Body of pancreas (tissue), 4 donors: ENCODE results near the gene SNX18. TPM values are rescaled to one million over a fixed set of nuclear protein-coding genes. Genes with fewer than 3 reads are reported as not detected.
A peak's percentile ranks its signal among the peaks of the same experiment; 100 is the strongest.
"Not testable (repeated sequence)": the region's sequence is repeated elsewhere in the genome, so short reads cannot be mapped to it uniquely, and the experiment has no call there.

Experiments used
- ATAC-seq: fragments of 150-250 bp; one replicate; pipeline ENCODE4 v1.9.1; 2016
- DNase-seq, 4 donors: peaks; one replicate each; pipeline ENCODE4 v3.0.0-alpha.2; 2019
- H3K27ac ChIP-seq, 4 donors: fragments of 200-600 bp; sonication (generic); 1 replicate in 3 of 4; 2 replicates in 1 of 4; pipeline versions ENCODE4 v1.5.1 to v1.6.1; 2016 to 2019; ENCODE audit warnings: mild to moderate bottlenecking in 1 of 4, mixed read lengths in 1 of 4, moderate library complexity in 1 of 4
- H3K27me3 ChIP-seq, 2 donors: fragments of 200-600 bp; sonication (generic); one replicate each; pipeline ENCODE4 v1.6.0; 2016; ENCODE audit warnings: mild to moderate bottlenecking in 1 of 2
- H3K36me3 ChIP-seq, 2 donors: fragments of 200-600 bp; sonication (generic); replicated peaks in 1 of 2; 2 replicates each; pipeline ENCODE4 v1.5.1; 2016; ENCODE audit warnings: low read depth in 2 of 2; ENCODE audit not compliant: insufficient read depth in 1 of 2
- H3K4me1 ChIP-seq: fragments of 200-600 bp; sonication (generic); one replicate; pipeline ENCODE4 v1.6.0; 2016
- H3K4me3 ChIP-seq, 2 donors: fragments of 200-600 bp; sonication (generic); 1 replicate in 1 of 2; 2 replicates in 1 of 2; pipeline ENCODE4 v1.5.1; 2016 to 2019
- H3K9me3 ChIP-seq, 3 donors: fragments of 200-600 bp; sonication (generic); 1 replicate in 2 of 3; 2 replicates in 1 of 3; pipeline ENCODE4 v1.5.1; 2016
- POLR2A ChIP-seq, 3 donors: fragments of 450-650 bp; IDR thresholded peaks; one replicate each; pipeline ENCODE4 v1.6.1; 2016; ENCODE audit warnings: antibody characterized with exemption in 3 of 3, mild to moderate bottlenecking in 2 of 3
- WGBS, 2 donors: methylation state at CpG; one replicate each; pipeline ENCODE4 v1.1.5; 2017; 5-methylcytosine and 5-hydroxymethylcytosine counted together
- intact Hi-C: fragments of 100-400 bp; cut with DNase I; formaldehyde crosslinking; loops from one replicate; pipeline ENCODE4 v1.15.1; 2023
- total RNA-seq, 2 donors: library from RNA; depleted of rRNA; stranded (reverse); fragments of >200 nt; gene quantifications; one replicate each; pipeline ENCODE4 v1.1.0, GENCODE V29; 2016
- TF ChIP-seq, protein P1 (sequence below), 7 experiments: fragments of 450-650 bp in 4 of 7; fragments of 200-600 bp in 3 of 7; sonication (generic) in 3 of 7; IDR thresholded peaks; one replicate each; pipeline ENCODE4 v1.5.1; 2016 to 2019; ENCODE audit warnings: antibody characterized with exemption in 7 of 7

Gene SNX18
- total RNA-seq, 2 donors from 2014 or later: 22.4 to 24.4 TPM

- H3K36me3 ChIP-seq: no peaks in the 10 kb centered on the region
- DNase-seq (peak in 3 of 4 donors; percentile 33 to 45 (median 43)), ATAC-seq (peak; percentile 65)
- H3K4me3 ChIP-seq: no peak overlapping the region
- peak overlapping the region in 3 of 4 donors; percentile 64 to 78 (median 68) for H3K27ac ChIP-seq
- peaks cover 55% of the 10 kb centered on the region for H3K4me1 ChIP-seq
- WGBS, 2 donors: 32 to 40% methylated on average over 10 of the region's 10 CpGs
- intact Hi-C loops: no loop called here
- H3K27me3 ChIP-seq: no peaks in the 10 kb centered on the region
- TF ChIP-seq, protein P1, sequence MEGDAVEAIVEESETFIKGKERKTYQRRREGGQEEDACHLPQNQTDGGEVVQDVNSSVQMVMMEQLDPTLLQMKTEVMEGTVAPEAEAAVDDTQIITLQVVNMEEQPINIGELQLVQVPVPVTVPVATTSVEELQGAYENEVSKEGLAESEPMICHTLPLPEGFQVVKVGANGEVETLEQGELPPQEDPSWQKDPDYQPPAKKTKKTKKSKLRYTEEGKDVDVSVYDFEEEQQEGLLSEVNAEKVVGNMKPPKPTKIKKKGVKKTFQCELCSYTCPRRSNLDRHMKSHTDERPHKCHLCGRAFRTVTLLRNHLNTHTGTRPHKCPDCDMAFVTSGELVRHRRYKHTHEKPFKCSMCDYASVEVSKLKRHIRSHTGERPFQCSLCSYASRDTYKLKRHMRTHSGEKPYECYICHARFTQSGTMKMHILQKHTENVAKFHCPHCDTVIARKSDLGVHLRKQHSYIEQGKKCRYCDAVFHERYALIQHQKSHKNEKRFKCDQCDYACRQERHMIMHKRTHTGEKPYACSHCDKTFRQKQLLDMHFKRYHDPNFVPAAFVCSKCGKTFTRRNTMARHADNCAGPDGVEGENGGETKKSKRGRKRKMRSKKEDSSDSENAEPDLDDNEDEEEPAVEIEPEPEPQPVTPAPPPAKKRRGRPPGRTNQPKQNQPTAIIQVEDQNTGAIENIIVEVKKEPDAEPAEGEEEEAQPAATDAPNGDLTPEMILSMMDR (IDR thresholded peaks at IDR 0.05): no peak
- no peak for TF ChIP-seq POLR2A (IDR thresholded peaks at IDR 0.05)
- H3K9me3 ChIP-seq: no peaks in the 10 kb centered on the region
Measured at GRCh38 chr5:54533541-54534190, 16.1 kb downstream of the SNX18 start.

DNA sequence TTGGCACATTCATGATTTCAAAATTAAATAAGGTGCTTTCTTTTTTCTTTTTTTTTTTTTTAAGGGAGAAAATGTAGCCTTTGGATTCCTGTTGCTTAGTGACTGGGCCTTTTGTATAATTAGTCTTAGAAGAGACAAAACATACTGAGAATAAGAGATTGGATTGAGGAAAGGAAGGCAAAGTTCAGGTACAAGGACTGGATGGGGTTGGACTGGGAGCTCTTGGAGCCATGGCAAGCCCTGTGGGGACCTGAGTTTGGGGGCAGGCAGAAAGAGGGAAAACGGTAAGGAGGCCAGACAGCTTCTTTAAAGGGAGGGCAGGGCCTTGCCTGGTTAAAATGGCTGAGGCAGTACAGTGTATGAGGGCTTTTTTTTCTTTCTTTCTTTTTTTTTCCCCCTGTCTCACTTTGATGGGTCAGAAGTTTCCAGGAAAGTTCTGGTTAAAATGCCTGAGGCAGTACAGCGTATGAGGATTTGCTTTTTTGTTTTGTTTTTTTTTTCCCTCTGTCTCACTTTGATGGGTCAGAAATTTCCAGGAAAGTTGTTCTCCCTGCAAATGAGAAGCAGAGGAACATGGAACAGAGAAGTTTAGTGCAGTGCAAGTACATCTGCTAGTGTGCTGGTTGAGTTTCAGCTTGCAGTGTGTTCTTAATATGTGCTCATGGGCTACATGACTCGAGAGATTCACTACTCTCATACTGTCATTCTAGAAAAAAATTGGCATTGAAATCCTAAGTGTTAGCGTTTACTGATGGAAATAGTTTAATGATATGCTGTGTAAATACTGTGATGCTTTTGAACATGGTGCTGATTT is 16.8 kb downstream of the SNX18 start:
- ATAC-seq (peak; percentile 12), DNase-seq (no peak)
- TF ChIP-seq, protein P1 (IDR thresholded peaks at IDR 0.05): no peak
- TF ChIP-seq POLR2A (IDR thresholded peaks at IDR 0.05): no peak
- no peak overlapping the region for H3K4me3 ChIP-seq
- H3K27me3 ChIP-seq: no peaks in the 10 kb centered on the region
- WGBS, 2 donors: 26 to 42% methylated on average over 4 of the region's 4 CpGs
- H3K36me3 ChIP-seq: no peaks in the 10 kb centered on the region
- no peaks in the 10 kb centered on the region for H3K9me3 ChIP-seq
- H3K27ac ChIP-seq: peak overlapping the region in 3 of 4 donors; percentile 64 to 78 (median 68)
- intact Hi-C loops: no loop called here
- peaks cover 49% of the 10 kb centered on the region for H3K4me1 ChIP-seq

- Histone ChIP-seq H3K4me1 (peaks cover 42% of the 10 kb centered on the region), H3K27ac (peak overlapping the region in 3 of 4 donors; percentile 5 to 78 (median 50)), H3K36me3 (no peaks in the 10 kb centered on the region), H3K27me3 (no peaks in the 10 kb centered on the region), H3K4me3 (no peak overlapping the region), H3K9me3 (no peaks in the 10 kb centered on the region)
- ATAC-seq (no peak), DNase-seq (no peak)
- WGBS, 2 donors: 23 to 39% methylated on average over 4 of the region's 4 CpGs
- TF ChIP-seq, protein P1 (IDR thresholded peaks at IDR 0.05): no peak
- TF ChIP-seq POLR2A (IDR thresholded peaks at IDR 0.05): no peak
- intact Hi-C loops: no loop called here
Measured at GRCh38 chr5:54535149-54535844, 17.7 kb downstream of the SNX18 start.

GRCh38 chr5:54536375-54536774 is 18.8 kb downstream of the SNX18 start:
- H3K4me3 ChIP-seq, ATAC-seq, H3K27ac ChIP-seq, intact Hi-C loops, H3K36me3 ChIP-seq, H3K9me3 ChIP-seq, DNase-seq, H3K27me3 ChIP-seq: not testable (repeated sequence)
- peaks cover 46% of the 10 kb centered on the region for H3K4me1 ChIP-seq
- 98 to 99% methylated on average over 6 of the region's 6 CpGs for WGBS, 2 donors

GRCh38 chr5:54536861-54537260 is 19.3 kb downstream of the SNX18 start:
- H3K9me3 ChIP-seq, intact Hi-C loops, H3K4me3 ChIP-seq, H3K36me3 ChIP-seq, H3K27me3 ChIP-seq, ATAC-seq, DNase-seq, H3K27ac ChIP-seq: not testable (repeated sequence)
- WGBS, 2 donors: 69 to 79% methylated on average over 4 of the region's 4 CpGs
- peaks cover 47% of the 10 kb centered on the region for H3K4me1 ChIP-seq
